MCF 10A (cell line): ENCODE data around the gene LARP1. TPM values are rescaled to one million over a fixed set of nuclear protein-coding genes. Genes with fewer than 3 reads are reported as not detected.

Experiments used
- BruUV-seq: library from RNA; stranded (reverse); fragments of 400-500 nt; replicated peaks from 2 replicates; lab custom pipeline; 2021; lab: Mats Ljungman, UMichigan
- CTCF ChIA-PET: fragments of 300-600 bp; sonication (Branson Sonifier 250); formaldehyde crosslinking; extraction: SDS; loops from one replicate; lab custom pipeline; 2021; ENCODE audit warnings: antibody characterized with exemption, inconsistent platforms; lab: Yijun Ruan, JAX
- POLR2A ChIA-PET: fragments of 300-600, 350-650 bp; sonication (Branson Sonifier 250); formaldehyde crosslinking; extraction: SDS; loops from one replicate; lab custom pipeline; 2020; ENCODE audit warnings: antibody characterized with exemption, inconsistent platforms; lab: Yijun Ruan, JAX
- DNase-seq: peaks from one replicate; pipeline ENCODE4 v3.0.0-alpha.2; 2018; ENCODE audit not compliant: unreplicated experiment
- H3K27ac Mint-ChIP-seq: one replicate; pipeline ENCODE4 v1.8.0; 2022; ENCODE audit warnings: mild to moderate bottlenecking, low read depth, mixed read lengths; ENCODE audit not compliant: unreplicated experiment
- H3K27me3 Mint-ChIP-seq: one replicate; pipeline ENCODE4 v1.8.0; 2022; ENCODE audit warnings: mixed read lengths; ENCODE audit not compliant: insufficient read depth, unreplicated experiment
- H3K36me3 Mint-ChIP-seq: one replicate; pipeline ENCODE4 v1.8.0; 2022; ENCODE audit warnings: mild to moderate bottlenecking, moderate library complexity, mixed read lengths; ENCODE audit not compliant: insufficient read depth, unreplicated experiment
- H3K4me1 Mint-ChIP-seq: one replicate; pipeline ENCODE4 v1.8.0; 2022; ENCODE audit warnings: mixed read lengths; ENCODE audit not compliant: insufficient read depth, unreplicated experiment
- H3K4me3 Mint-ChIP-seq: one replicate; pipeline ENCODE4 v1.8.0; 2022; ENCODE audit warnings: mild to moderate bottlenecking, moderate library complexity, mixed read lengths; ENCODE audit not compliant: unreplicated experiment
- H3K9me3 Mint-ChIP-seq: one replicate; pipeline ENCODE4 v1.8.0; 2022; ENCODE audit warnings: mixed read lengths; ENCODE audit not compliant: unreplicated experiment
- CTCF ChIP-seq: fragments of 200-600 bp; IDR thresholded peaks from one replicate; pipeline ENCODE4 v1.8.0; 2022; ENCODE audit warnings: antibody characterized with exemption, mild to moderate bottlenecking; ENCODE audit not compliant: unreplicated experiment
- intact Hi-C: fragments of 100-400 bp; cut with micrococcal nuclease; formaldehyde crosslinking; loops from 2 replicates; pipeline ENCODE4 v1.14.1; 2022
- total RNA-seq: library from RNA; stranded (reverse); gene quantifications from 2 replicates; pipeline ENCODE4 v1.2.3, GENCODE V29; 2022

LARP1 gene
- total RNA-seq, 1 experiment from 2014 or later = 340 TPM

GRCh38 chr5:154813158-154813557 is 58.0 kb downstream of the LARP1 start:
- DNase-seq = no peak
- POLR2A ChIA-PET = no interaction called here
- BruUV-seq = no TSS peak
- no peaks in the 10 kb centered on the region for H3K9me3 Mint-ChIP-seq
- CTCF ChIA-PET = interaction anchor here (1.2 to 3.0 kb wide), 3 partner anchors 135 to 168 kb away, joined by 3 to 18 read pairs (median 9); no protein-coding TSS in a partner anchor
- no peak for TF ChIP-seq CTCF
- H3K4me3 Mint-ChIP-seq = no peak overlapping the region
- peaks cover 100% of the 10 kb centered on the region for H3K36me3 Mint-ChIP-seq
- peaks cover 15% of the 10 kb centered on the region for H3K4me1 Mint-ChIP-seq
- no peaks in the 10 kb centered on the region for H3K27me3 Mint-ChIP-seq
- intact Hi-C loops = no loop called here
- H3K27ac Mint-ChIP-seq = no peak overlapping the region

DNA sequence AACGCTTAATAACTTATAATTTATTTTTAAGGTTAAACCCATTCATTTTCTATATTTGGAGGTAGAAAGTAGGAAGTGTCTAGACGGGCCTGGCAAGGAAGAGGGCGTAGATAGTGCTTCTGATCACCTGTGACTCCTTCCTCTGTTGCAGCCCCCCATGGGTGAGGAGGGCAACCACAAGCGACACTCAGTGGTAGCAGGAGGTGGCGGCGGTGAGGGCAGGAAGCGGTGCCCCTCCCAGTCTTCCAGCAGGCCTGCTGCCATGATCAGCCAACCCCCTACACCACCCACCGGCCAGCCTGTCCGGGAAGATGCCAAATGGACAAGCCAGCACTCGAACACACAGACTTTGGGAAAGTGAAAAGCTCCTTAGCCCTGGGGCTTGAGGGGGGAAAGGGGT is 58.6 kb downstream of the LARP1 start:
- ChIA-PET POLR2A (interaction anchor here (1.0 kb wide), 1 partner anchor 46 kb away, joined by 4 read pairs; no protein-coding TSS in a partner anchor), CTCF (interaction anchor here (0.6 to 3.0 kb wide), 4 partner anchors 32 to 168 kb away, joined by 3 to 18 read pairs (median 6); no protein-coding TSS in a partner anchor)
- intact Hi-C loops = no loop called here
- no peak for DNase-seq
- Mint-ChIP-seq H3K9me3 (no peaks in the 10 kb centered on the region), H3K4me1 (peaks cover 15% of the 10 kb centered on the region), H3K27ac (no peak overlapping the region), H3K4me3 (no peak overlapping the region), H3K36me3 (peaks cover 100% of the 10 kb centered on the region), H3K27me3 (no peaks in the 10 kb centered on the region)
- no TSS peak for BruUV-seq
- TF ChIP-seq CTCF = no peak

DNA sequence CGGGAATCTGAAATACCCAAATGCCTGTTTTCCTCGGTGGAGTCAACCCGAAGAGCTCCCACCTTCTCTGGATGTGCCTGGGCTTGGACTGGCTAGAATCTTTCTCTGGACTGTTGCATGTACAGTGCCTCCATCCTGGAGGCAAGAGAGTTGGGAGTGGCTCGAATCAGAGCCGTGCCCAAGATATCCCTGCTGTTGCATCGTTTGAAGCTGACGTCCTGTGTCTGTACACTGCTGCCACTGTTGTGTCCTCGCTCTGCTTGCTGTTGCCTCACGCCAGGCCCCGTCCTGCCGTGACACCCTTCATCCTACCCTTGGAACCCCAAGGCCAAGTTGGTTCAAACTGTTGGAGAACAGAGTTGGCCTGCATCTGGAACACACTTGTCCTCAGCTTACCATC is 59.8 kb downstream of the LARP1 start:
- no TSS peak for BruUV-seq
- no peak for TF ChIP-seq CTCF
- Mint-ChIP-seq H3K36me3 (peaks cover 100% of the 10 kb centered on the region), H3K27me3 (no peaks in the 10 kb centered on the region), H3K27ac (no peak overlapping the region), H3K4me3 (no peak overlapping the region), H3K4me1 (peaks cover 10% of the 10 kb centered on the region), H3K9me3 (no peaks in the 10 kb centered on the region)
- ChIA-PET CTCF (interaction anchor here (0.6 to 3.0 kb wide), 4 partner anchors 10 to 221 kb away, joined by 3 to 18 read pairs (median 4); no protein-coding TSS in a partner anchor), POLR2A (no interaction called here)
- intact Hi-C loops = no loop called here
- no peak for DNase-seq

DNA sequence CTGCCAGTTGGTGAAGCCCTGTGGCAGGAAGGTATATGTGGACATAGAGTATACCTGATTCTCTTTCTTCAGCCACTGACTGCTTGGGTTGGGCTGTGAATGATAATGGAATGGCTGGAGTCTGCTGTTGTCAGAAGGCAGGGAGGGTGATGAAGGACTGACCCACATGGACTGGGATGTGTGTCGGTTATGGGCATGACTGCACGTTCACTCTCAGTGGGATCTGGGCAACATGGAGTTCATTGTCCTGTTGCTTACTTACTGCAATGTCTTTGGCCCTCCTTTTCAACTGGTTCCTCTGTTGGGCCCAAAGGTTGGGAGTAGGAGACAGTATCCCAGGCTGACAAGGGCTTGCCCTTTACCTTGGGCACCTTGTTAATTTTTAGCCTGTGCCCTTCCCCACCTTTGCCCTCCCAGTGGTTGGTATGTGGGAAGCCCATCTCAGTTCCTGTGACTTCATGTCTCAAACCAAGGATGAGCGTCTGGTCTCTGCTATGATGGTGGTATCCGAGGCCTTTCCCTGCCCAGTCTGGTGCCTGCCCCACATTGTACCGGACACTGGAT is 60.6 kb downstream of the LARP1 start:
- BruUV-seq = no TSS peak
- peak overlapping the region; percentile 5 for H3K27ac Mint-ChIP-seq
- no peak for DNase-seq
- H3K27me3 Mint-ChIP-seq = no peaks in the 10 kb centered on the region
- POLR2A ChIA-PET = interaction anchor here (0.6 kb wide), 1 partner anchor 66 kb away, joined by 5 read pairs; no protein-coding TSS in a partner anchor
- TF ChIP-seq CTCF = no peak
- CTCF ChIA-PET = interaction anchor here (0.6 to 0.7 kb wide), 2 partner anchors 17 to 221 kb away, joined by 4 read pairs; no protein-coding TSS in a partner anchor
- no peaks in the 10 kb centered on the region for H3K9me3 Mint-ChIP-seq
- H3K4me3 Mint-ChIP-seq = no peak overlapping the region
- H3K4me1 Mint-ChIP-seq = peaks cover 10% of the 10 kb centered on the region
- peaks cover 97% of the 10 kb centered on the region for H3K36me3 Mint-ChIP-seq
- intact Hi-C loops = no loop called here
